Stimulated activated CD8-positive, alpha-beta memory T cell treated with anti-CD3 and anti-CD28 coated beads, Interleukin-4, amount 100 ng/mL, for 1 hour (primary cell): ENCODE results near the gene NCKAP5L.

ENCODE experiments used
- DNase-seq, 2 donors: peaks; one replicate each; pipeline ENCODE4 v3.0.0-alpha.2; 2020; ENCODE audit warnings: low read depth in 2 of 2, low spot score in 1 of 2

The NCKAP5L gene

DNA sequence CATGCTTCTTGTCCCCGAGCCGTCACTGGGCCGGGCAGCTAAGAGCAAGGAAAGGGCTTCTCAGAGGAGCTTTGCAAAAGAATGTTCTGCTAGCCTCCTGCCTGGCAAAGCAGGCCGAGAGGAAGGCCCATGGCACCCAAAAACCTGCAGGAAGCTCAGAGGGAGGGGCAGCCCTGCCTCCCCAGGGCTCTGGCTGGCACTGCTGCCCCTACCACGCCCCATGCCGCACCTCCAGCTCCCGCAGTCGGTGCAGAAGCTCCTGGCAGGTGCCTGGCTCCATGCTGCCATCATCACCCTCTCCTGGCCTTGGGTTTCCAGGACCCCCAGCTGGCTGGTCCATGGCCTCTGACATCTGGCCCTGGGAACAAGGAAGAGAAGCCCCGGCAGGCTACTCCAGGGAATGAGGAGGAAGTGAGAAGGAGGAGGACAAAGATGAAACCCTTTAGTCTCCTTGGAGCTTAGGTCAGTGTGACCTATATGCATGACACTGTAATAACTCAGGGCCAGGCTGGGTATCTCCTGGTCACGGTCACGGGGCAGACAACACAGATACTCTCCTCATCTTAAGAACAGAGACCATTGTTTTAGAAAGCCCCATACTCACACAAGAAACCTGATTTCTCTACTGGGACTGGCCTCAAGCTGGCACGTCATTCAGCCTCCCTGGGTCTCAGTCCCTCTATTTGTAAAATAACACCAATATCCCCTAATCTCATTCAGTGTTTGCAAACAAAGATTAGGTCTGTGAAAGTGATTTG is 24.3 kb downstream of the NCKAP5L start:
- no peak for DNase-seq

DNA sequence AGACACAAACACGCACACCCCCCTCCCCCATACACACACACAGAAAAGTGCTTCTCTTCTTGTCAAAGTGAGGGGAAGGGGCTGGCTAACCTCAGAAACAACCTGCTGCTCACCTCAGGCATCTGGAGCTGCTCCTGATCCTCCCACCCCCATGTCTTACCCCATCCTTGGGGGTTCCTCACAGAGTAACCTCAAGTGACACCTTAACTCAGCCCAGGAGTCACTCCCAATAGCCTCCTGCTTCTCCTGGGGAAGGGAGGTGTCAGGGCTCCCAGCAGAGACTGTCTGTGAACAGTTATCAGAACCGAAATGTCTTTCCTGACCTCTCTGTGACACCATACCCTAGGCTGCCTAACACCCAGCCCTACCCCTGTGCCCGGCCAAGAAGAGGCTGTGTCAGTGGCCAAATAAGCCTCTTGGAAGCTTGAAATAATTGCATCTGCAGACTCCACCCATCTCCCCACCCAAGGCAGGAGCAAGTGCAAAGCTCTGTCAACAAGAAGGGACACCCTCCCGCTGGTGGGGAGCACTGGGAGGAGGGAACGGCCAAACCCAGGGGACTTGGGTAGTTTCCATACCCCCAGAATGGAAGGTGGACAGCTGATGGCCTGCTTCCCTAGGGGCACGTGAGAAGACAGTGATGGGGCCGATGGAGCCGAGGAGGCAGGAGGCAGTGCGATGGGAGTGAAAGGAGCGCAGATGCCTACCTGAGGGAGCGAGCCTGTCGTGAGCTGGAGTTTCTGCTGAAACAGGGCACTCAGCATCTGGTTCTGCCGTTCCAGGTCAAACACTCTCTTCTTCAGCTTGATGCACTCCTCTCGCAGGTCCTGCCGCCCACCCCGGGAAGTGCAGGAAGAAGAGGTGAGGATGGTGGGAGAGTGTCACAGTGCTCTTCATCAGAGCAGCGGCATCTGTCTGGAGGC is 26.8 kb downstream of the NCKAP5L start:
- no peak for DNase-seq

DNA sequence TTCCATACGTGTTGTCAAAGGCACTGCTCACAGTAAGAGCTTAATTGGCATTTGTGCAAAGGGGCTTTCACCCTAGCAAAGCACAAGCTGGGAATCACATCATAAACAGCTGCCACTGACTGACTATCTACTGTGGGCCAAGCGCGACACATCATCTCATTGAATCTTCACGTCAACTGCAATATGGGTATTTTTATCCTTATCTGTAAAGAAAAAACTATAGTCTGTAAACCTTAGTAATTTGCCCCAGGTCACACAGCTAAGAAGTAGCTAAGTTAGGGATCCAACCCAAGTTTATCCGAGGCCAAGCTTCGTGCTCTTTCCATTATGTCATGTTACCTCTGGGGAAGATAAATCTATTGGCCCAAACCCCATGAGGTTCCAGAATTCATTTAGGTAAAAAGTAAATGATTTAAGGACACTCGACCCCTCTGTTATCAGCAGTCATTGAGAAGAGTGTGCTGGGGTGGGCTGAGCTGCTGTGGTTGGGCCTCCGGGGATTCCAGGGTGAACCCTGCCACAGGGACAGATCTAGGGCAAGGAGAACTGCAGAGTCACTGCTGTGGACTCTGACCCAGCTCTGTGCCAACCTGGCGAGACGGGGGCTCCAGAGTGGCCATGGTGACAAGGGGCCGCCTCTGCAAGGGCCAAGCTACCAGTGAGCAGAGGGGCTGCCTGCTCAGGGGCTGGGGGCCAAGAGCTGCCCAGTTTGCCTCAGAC is 27.6 kb downstream of the NCKAP5L start:
- no peak for DNase-seq

DNA sequence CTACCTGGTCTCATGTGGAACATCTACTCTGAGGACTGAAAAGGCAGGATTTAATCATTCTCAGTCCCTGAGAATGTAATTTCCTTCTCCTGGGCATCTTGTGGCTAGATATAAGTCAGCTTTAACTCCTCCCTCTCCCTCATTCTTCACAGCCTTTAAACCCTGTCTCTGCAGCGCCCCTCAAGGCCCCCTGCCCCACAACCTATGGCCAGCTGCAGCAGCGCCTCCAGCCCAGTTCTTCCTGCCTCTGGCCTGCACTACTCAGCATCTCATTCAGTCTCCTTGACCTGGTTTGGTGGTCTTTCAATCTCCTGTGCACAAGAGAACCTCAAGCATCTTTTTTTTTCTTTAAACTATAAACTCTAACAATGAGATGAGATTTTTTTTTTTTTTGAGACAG is 29.3 kb downstream of the NCKAP5L start:
- DNase-seq, result no peak

DNA sequence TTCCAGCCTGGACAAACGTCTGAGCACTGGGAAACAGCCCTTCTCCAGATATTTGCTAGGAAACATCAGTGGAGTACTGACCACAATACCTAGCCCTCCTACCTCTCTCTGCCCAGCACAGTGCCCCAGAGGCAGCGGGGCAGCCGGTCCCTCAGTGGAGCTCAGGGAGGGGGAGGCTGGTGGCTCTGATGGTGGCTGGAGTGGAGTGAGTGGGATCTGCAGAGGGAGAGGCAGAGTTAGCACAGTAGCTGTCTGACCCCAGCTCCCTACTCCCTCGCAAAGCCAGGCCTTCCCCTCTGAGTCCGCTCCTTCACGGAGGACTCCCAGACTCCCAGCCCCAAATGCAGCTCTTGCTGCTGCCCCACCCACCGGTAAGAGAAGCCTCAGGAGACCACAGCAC is 30.0 kb downstream of the NCKAP5L start:
- no peak for DNase-seq

DNA sequence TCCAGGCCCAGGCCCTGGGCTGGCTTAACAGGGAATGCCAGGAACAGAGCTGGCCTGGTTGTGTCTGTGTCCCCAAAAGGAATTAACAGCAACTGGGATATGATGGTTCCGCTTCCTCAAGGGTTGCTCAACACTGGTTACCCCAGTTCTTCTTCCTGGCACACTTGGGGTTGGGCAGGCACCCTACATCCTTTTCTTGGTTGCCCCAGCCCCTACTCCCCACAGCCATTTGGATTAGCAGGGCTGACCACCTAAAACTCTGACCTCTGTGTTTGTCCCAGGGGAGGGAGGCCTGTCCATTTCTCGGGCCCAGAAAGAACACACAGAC is 30.8 kb downstream of the NCKAP5L start:
- DNase-seq, result no peak

DNA sequence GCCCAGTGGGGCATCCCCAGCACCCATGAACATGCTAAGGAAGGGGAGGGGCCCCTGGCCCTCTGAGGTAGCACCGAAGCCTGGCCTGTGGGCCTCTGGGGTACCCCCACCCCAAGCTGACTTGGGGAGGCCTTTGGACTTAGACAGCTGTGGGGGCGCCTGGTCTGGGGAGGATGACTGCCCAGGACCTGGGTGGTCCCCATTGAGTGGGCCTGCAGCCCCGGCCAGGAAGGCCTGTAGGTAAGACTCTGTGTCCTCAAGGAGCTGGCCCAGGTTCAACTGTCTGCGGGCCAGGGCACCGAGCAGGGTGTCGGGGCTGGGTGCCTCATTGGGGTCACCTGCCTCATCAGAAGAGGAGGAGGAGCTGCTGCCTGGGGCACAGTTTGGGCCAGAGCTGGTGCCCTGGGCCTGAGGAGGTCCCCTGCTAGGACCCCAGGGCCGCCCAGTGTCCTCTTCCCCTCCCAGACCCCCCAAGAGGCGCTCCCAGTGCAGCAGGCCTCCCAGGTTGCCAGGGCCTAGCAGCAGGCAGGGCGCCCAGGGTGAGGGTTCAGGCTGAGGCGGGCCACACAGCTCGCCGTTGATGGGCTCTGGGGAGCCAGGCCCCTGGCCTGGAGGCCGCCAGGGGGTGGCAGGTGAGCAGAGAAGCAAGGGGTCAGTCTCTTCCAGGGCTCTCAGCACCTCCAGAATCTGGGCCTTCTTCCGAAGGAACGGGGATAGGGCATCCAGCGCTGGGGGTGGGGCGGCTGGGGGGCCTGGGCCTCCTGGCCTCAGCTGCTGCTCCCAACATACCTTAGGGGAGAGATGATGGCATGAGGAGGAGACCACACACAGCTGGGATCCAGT is 31.4 kb downstream of the NCKAP5L start:
- no peak for DNase-seq

DNA sequence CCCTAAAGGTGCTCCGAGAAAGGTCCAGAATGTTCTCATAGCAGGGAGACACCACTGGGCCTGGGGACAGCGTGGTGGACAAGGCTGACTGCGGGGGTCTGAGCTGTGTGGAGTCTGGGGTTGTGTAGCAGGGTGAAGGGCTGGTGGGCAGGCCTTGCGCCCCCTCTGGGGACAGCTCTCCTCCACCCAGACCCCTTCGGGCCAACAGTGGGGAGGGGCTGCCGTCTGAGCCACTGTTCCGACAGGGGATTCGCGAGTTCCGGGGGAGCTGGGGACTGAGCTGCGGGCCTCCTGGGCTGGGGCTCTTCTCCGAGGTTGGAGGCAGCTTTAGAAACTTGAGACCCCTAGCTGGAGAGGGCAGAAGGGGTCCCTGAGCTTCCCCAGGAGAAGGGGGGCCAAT is 32.1 kb downstream of the NCKAP5L start:
- no peak for DNase-seq

DNA sequence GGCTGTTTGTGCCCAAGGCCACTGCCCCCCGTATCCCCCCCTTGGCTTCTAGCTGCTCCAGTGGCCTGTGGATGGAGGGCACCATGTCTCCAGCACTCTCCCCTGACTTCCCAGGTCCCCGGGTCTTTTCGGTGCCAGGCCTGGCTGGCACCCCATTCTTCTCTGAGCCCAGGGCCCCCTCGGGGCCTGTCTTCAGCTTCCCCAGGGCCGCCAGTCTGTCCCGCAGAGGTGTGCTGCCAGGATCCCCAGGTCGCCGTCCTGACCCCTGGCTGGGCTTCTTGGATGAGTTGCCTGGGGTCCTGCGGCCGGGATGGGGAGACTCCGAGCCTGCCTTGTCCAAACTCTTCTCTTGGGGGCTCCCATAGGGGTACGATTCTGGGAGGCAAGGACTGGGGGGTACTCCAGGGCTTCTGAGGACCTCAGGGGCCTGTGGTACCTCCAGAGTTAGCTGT is 32.5 kb downstream of the NCKAP5L start:
- no peak for DNase-seq

DNA sequence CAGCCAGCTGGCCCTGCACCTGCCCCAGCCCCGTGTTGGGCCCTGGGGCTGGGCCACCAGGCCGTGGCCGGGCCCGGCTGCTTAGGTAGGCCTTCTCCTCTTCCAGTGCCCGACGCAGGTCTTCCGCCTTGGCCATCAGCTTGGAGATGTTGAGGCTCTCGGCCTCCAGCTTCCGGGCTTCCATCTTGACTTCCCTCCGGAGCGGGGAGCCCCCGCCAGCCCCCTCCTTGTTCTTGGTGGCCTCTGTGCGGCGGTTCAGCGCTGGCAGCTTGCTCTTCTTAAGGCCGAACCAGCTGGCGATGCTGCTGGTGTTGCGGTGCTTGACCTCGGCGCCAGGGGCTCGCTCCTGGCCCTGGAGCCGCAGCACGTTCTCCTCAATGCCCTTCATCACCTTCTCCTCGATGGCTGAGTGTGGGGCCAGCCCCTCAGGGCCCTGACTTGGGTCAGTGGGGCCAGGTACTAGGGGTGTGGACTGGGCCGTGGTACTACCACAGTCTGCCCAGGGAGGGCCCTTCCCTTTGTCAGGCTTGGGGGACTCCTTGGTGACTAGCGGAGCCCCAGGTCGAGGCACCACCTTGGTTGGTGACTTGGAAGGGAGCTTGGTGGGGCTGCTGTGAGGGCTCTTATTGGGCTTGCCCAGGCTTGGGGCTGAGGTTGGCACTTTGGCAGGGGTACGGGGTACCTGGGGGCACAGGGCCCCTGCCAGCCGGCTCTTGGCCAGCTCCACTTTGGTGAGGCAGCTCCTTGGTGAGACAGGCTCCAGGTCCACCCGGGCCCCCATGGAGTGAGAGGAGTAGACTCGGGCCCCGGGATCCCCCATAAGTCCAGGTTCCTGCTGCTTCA is 33.2 kb downstream of the NCKAP5L start:
- no peak for DNase-seq

DNA sequence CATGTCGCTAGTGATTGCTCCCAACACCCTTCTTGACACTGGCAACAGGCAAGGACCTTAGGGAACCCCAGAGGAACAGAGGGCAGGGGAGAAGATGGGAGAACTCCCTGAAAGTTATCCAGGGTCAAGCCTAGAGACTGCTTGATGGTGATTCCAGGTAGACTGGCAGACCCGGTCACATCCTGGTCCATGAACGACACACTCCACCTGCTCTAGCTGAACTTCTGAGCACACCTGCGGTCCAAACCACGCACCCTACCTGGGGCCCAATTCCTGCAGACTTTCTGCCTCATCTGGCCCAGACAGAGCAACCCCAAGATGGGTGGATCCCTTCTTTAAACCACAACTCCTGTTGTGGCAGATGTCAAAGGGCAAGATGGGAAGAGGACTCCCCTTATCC is 34.2 kb downstream of the NCKAP5L start:
- no peak for DNase-seq

DNA sequence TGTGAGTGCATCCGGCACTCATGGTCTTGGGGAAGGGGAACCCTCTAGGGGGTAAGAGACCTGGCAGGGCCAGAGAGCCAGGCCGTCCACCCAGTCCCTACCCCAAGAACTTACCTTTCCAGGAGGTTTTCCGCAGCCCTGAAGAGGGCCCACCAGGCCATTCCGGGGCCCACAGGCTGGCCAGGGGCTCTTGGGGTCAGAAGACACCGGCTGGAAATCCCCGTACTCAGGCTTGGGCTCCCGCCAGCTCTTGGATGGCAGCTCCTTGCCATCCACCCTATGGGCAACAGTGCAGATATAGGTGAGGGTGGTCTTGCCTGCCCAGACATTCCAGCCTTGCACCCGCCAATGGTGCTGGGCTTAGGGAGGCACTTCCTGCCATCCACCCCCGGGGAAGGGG is 34.6 kb downstream of the NCKAP5L start:
- DNase-seq, result no peak

DNA sequence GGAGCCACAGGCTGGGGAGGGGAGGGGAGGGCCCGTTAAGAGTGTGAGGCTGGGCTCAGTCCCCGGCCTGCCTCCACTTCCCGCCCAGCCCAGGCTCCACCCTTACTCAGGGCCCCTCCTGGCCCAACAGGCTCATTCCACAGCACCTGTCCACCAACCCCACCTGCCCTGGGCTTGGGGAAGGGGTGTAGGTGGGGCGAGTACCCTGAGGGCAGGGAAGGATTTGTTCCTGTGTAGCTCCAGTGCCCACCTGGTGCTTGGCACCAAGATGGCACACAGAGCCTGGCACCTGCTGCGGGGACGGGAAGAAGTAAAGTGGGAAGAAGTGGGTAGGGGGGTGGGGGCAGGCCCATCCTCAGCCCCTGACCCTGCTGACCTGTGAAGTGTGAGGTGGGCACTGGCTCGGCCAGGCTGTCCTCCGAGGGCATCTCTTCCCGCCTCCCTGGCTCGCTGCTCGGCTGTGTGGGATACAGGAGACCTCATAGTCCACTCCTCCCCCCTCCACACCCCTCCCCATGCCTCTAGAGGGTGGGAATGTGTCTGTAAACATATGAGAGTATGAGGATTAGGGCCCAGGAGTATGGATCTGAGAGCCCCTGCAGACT is 35.1 kb downstream of the NCKAP5L start:
- DNase-seq, result no peak

DNA sequence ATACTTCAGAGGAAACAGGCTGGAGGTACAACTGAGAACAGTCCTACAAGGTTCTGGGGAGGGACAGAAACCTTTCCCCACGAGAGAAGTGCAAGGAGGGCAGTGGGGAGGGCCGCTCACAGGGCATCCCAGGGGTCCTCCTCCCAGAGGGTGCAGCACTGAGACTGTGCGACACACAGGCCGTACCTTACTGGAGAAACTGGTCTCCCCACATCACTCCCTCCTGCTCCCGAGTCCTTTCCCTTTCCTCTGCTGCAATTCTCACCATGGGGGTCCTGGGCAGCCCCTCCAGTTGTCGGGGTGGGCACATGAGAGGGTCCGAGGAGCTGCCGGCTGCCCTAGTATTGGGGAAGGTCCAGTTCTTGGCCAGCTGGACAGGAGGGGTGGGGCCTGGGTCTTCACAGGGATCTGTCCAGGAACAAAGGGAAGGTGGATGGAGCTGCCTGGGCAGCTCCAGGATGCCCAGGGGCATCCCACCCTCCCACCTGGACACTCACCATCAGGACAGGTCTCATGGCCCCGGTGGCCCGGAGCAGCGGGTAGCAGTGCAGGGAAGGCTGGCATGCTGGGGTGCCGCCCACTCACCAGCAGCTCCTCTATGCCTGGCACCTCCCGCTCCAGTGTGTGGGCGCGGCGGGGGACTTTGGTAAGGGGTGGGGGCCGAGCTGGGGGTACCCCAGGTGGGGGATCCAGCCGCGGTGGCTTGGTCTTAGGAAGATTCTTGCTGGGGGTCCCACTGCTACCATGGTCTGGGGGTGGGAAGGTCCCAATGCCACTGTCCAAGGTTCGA is 35.8 kb downstream of the NCKAP5L start:
- DNase-seq, result no peak

DNA sequence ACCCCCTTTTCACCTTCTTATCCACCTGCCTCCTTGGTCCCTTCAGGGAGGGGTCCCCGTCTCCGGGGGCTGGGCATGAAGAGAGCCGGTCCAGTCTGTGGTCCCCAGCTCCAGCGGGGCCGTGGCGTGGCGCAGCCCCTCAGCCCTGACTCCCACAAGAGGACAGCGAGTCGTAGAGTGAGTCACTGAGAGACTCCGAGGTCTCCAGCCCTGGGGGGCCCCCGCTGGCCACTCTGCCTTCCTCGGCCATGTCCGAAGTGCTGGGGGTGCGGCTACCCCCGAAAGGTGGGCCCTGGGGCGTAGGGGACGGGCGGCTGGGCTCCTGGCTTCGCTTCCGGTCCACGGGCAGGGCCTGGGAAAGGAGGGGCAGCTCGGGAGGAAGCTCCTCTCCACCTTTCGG is 36.5 kb downstream of the NCKAP5L start:
- DNase-seq, result no peak

DNA sequence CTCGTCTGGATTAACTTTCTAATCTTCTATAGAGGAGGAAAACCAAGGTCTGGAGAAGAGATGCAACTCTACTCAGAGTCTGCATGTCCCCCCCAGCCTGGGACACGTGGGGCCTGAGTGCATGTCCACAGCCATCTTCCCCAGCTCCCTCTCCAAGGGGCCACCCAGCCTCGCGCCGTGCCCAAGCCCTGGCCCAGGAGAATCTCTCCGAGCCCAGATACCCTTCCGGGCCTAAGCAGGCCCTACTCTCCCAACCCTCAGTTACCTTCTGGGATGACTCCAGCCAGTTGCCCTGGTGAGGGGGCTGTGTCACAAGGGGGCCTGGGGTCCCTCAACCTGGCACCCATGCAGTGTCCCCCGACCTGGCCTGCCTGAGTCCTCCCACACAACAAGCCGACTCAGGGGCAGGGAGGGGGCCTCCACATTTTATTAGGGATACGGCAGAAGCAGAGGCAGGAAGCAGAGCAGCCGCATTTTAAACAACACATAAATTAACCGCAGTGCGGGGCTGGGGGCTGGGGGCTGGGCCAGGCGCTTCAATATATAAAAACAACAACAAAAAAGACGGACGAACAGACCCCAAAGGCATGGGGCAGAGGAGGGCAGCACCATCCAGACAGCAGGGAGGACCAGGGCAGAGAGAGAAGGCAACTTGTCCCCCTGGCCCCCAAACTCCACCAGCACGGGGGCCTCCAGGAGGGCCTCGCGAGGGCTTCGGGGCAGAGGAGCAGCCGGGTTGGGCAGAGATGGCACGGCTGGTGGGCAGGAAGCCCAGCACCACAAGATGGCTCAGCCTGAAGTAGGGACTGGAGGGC is 37.3 kb downstream of the NCKAP5L start:
- DNase-seq, result no peak

DNA sequence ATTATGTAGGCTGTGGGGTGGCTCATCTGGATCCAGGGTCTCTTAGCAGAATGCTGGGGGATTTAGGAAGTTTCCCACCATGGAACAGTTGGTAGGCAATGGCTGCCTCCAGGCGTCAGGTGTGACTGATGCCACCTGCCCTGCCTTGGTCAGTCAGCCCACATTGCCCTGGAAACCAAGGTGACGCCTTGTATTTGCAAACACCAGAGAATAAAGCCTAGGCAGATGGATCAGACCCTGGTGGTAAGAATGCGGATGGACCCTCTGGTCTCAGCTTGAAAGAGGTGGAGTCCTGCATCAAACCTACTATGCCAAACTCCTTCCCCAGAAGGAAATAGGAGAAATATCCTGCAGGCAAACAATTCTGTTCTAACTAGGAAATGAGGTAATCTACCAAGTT is 38.2 kb downstream of the NCKAP5L start:
- DNase-seq, result no peak

DNA sequence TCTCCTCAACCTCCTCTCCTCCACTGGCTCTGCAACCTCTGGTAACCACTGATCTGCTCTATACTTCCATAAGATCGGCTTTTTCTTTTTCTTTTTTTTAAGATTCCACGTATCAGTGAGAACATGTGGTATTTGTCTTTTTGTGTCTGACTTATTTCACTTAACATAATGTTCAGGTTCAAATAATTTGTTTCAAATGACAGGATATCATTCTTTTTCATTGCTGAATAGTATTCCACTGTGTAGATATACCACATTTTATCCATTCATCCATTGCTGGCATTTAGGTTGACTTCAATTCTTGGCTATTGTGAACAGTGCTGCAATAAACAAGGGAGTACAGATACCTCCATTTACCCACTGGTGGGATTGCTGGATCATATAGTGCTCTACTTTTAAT is 40.5 kb downstream of the NCKAP5L start:
- no peak for DNase-seq
